Loucy (cell line): ENCODE measurements around the gene ROBO1.
"Not testable (repeated sequence)": the region's sequence is repeated elsewhere in the genome, so short reads cannot be mapped to it uniquely, and the experiment has no call there.

ENCODE experiments used
- H2AFZ ChIP-seq: fragments of 200-600 bp; sonication (generic); 2 replicates; pipeline ENCODE4 v1.6.0; 2016; ENCODE audit warnings: antibody characterized with exemption, mild to moderate bottlenecking, low read length, moderate library complexity
- H3F3A ChIP-seq: fragments of 200-600 bp; 2 replicates; pipeline ENCODE4 v1.6.0; 2016; ENCODE audit warnings: antibody characterized with exemption, low read depth, mild to moderate bottlenecking
- H3K27me3 ChIP-seq: fragments of 200-600 bp; sonication (generic); 2 replicates; pipeline ENCODE4 v1.6.1; 2014; ENCODE audit warnings: low read length, mild to moderate bottlenecking; ENCODE audit not compliant: insufficient read depth, poor library complexity, severe bottlenecking
- H3K36me3 ChIP-seq: fragments of 200-600 bp; sonication (generic); 2 replicates; pipeline ENCODE4 v1.6.1; 2016; ENCODE audit warnings: low read length; ENCODE audit not compliant: insufficient read depth
- H3K4me1 ChIP-seq: fragments of 200-600 bp; sonication (generic); 2 replicates; pipeline ENCODE4 v1.5.1; 2014; ENCODE audit warnings: low read length, mild to moderate bottlenecking; ENCODE audit not compliant: insufficient read depth, poor library complexity, severe bottlenecking
- H3K4me2 ChIP-seq: fragments of 200-600 bp; sonication (generic); 2 replicates; pipeline ENCODE4 v1.6.0; 2014; ENCODE audit warnings: antibody characterized with exemption, low read length, low read depth, mild to moderate bottlenecking; ENCODE audit not compliant: poor library complexity, severe bottlenecking
- H3K4me3 ChIP-seq: fragments of 200-600 bp; sonication (generic); 2 replicates; pipeline ENCODE4 v1.5.1; 2014; ENCODE audit warnings: low read length, mild to moderate bottlenecking, mixed read lengths; ENCODE audit not compliant: poor library complexity, severe bottlenecking
- H3K79me2 ChIP-seq: fragments of 200-600 bp; sonication (generic); 2 replicates; pipeline ENCODE4 v1.6.1; 2014; ENCODE audit warnings: low read length; ENCODE audit not compliant: insufficient read depth
- H3K9ac ChIP-seq: fragments of 200-600 bp; sonication (generic); 2 replicates; pipeline ENCODE4 v1.6.0; 2014; ENCODE audit warnings: mild to moderate bottlenecking, low read depth, low read length, moderate library complexity; ENCODE audit not compliant: poor library complexity, severe bottlenecking
- H3K9me2 ChIP-seq: fragments of 200-600 bp; sonication (generic); replicated peaks from 2 replicates; pipeline ENCODE4 v1.6.1; 2016; ENCODE audit warnings: low read depth, low read length, mixed read lengths
- H3K9me3 ChIP-seq: fragments of 200-600 bp; sonication (generic); 2 replicates; pipeline ENCODE4 v1.6.1; 2014; ENCODE audit warnings: mild to moderate bottlenecking, antibody characterized with exemption, low read length, low read depth; ENCODE audit not compliant: insufficient read depth
- H4K20me1 ChIP-seq: fragments of 200-600 bp; sonication (generic); 2 replicates; pipeline ENCODE4 v1.6.0; 2014; ENCODE audit warnings: antibody characterized with exemption, low read length, mild to moderate bottlenecking; ENCODE audit not compliant: insufficient read depth, poor library complexity, severe bottlenecking
- CTCF ChIP-seq: fragments of 200-600 bp; sonication (generic); conservative IDR thresholded peaks from 2 replicates; pipeline ENCODE4 v1.5.1; 2014; ENCODE audit warnings: mild to moderate bottlenecking, antibody characterized with exemption, low read length
- EZH2phosphoT487 ChIP-seq: fragments of 200-600 bp; IDR thresholded peaks from 2 replicates; pipeline ENCODE4 v1.6.1; 2018; ENCODE audit warnings: antibody characterized with exemption, mild to moderate bottlenecking, moderate library complexity, borderline replicate concordance

The ROBO1 gene

GRCh38 chr3:78888635-78889034, 879.2 kb downstream of the ROBO1 start:
- no peaks in the 10 kb centered on the region for H3K79me2 ChIP-seq
- no peak overlapping the region for H3K9ac ChIP-seq
- no peaks in the 10 kb centered on the region for H3K9me2 ChIP-seq
- H3K4me2 ChIP-seq: no peak overlapping the region
- no peaks in the 10 kb centered on the region for H3K4me1 ChIP-seq
- no peaks in the 10 kb centered on the region for H3K27me3 ChIP-seq
- H3F3A ChIP-seq: no peaks in the 10 kb centered on the region
- no peak overlapping the region for H3K4me3 ChIP-seq
- H3K9me3 ChIP-seq: no peaks in the 10 kb centered on the region
- H2AFZ ChIP-seq: no peak overlapping the region
- no peaks in the 10 kb centered on the region for H4K20me1 ChIP-seq
- H3K36me3 ChIP-seq: no peaks in the 10 kb centered on the region
- TF ChIP-seq EZH2phosphoT487 (no peak), CTCF (no peak)

GRCh38 chr3:78887547-78888011, 880.2 kb downstream of the ROBO1 start:
- H3K36me3 ChIP-seq: no peaks in the 10 kb centered on the region
- no peak overlapping the region for H2AFZ ChIP-seq
- H3K9me3 ChIP-seq: no peaks in the 10 kb centered on the region
- TF ChIP-seq CTCF (no peak), EZH2phosphoT487 (no peak)
- no peak overlapping the region for H3K9ac ChIP-seq
- H3K27me3 ChIP-seq: no peaks in the 10 kb centered on the region
- H3K9me2 ChIP-seq: no peaks in the 10 kb centered on the region
- H3F3A ChIP-seq: no peaks in the 10 kb centered on the region
- H3K4me3 ChIP-seq: no peak overlapping the region
- no peak overlapping the region for H3K4me2 ChIP-seq
- H3K79me2 ChIP-seq: no peaks in the 10 kb centered on the region
- no peaks in the 10 kb centered on the region for H3K4me1 ChIP-seq
- no peaks in the 10 kb centered on the region for H4K20me1 ChIP-seq

GRCh38 chr3:78887029-78887428, 880.8 kb downstream of the ROBO1 start:
- Histone ChIP-seq H2AFZ (no peak overlapping the region), H3K9me3 (no peaks in the 10 kb centered on the region), H3K4me3 (no peak overlapping the region), H3K27me3 (no peaks in the 10 kb centered on the region), H4K20me1 (no peaks in the 10 kb centered on the region), H3K36me3 (no peaks in the 10 kb centered on the region), H3K4me1 (no peaks in the 10 kb centered on the region), H3K9me2 (no peaks in the 10 kb centered on the region), H3K9ac (no peak overlapping the region), H3K4me2 (no peak overlapping the region), H3K79me2 (no peaks in the 10 kb centered on the region), H3F3A (no peaks in the 10 kb centered on the region)
- TF ChIP-seq CTCF (no peak), EZH2phosphoT487 (no peak)

GRCh38 chr3:78884567-78884966, 883.2 kb downstream of the ROBO1 start:
- not testable (repeated sequence) for H2AFZ ChIP-seq, H3K36me3 ChIP-seq, H3K4me1 ChIP-seq, H3K9me2 ChIP-seq, H3K27me3 ChIP-seq, H3K9ac ChIP-seq, H3K79me2 ChIP-seq, H3K4me3 ChIP-seq, H4K20me1 ChIP-seq, H3K4me2 ChIP-seq, H3F3A ChIP-seq, H3K9me3 ChIP-seq
